Keratinocyte (primary cell): ENCODE data around the gene SMAD6. TPM values are rescaled to one million over a fixed set of nuclear protein-coding genes. Genes with fewer than 3 reads are reported as not detected.

Experiments
- DNase-seq: peaks from one replicate; pipeline ENCODE4 v3.0.0-alpha.2; 2011; ENCODE audit warnings: low read depth, missing footprints, low spot score
- FAIRE-seq: peaks from 2 replicates; lab custom pipeline; 2011; peaks lifted over from hg19 to GRCh38; lab: Jason Lieb, UNC
- H2AFZ ChIP-seq: 2 replicates; pipeline ENCODE4 v1.6.0; 2012; ENCODE audit warnings: low read length, control low read depth, inconsistent platforms; ENCODE audit not compliant: control insufficient read depth
- H3K27ac ChIP-seq: 2 replicates; pipeline ENCODE4 v1.5.1; 2011; ENCODE audit warnings: low read length; ENCODE audit not compliant: control insufficient read depth, insufficient read depth
- H3K27me3 ChIP-seq: 3 replicates; pipeline ENCODE4 v1.6.0; 2011; ENCODE audit warnings: low read length; ENCODE audit not compliant: control insufficient read depth, insufficient read depth; ENCODE audit errors: extremely low read depth
- H3K36me3 ChIP-seq, 2 experiments: 2 replicates in 1 of 2; 3 replicates in 1 of 2; pipeline ENCODE4 v1.5.1; 2011; ENCODE audit warnings: low read length in 2 of 2, mild to moderate bottlenecking in 1 of 2; ENCODE audit not compliant: control insufficient read depth in 2 of 2, insufficient read depth in 2 of 2; ENCODE audit errors: extremely low read depth in 1 of 2
- H3K4me1 ChIP-seq: 3 replicates; pipeline ENCODE4 v1.5.1; 2011; ENCODE audit warnings: low read length; ENCODE audit not compliant: control insufficient read depth, insufficient read depth; ENCODE audit errors: extremely low read depth
- H3K4me2 ChIP-seq: 3 replicates; pipeline ENCODE4 v1.6.0; 2011; ENCODE audit warnings: low read depth, low read length; ENCODE audit not compliant: control insufficient read depth, insufficient read depth; ENCODE audit errors: extremely low read depth
- H3K4me3 ChIP-seq, 3 experiments: fragments of 200-600 bp in 1 of 3; sonication (generic) in 1 of 3; 2 replicates in 2 of 3; 3 replicates in 1 of 3; pipeline ENCODE4 v1.5.1; 2011 to 2016; ENCODE audit warnings: low read length in 3 of 3, mild to moderate bottlenecking in 3 of 3, control low read depth in 2 of 3, inconsistent platforms in 1 of 3, low read depth in 1 of 3, mixed read lengths in 1 of 3, mixed run types in 1 of 3, moderate library complexity in 1 of 3; ENCODE audit not compliant: control insufficient read depth in 2 of 3, insufficient read depth in 2 of 3; ENCODE audit errors: extremely low read depth in 1 of 3
- H3K79me2 ChIP-seq: 2 replicates; pipeline ENCODE4 v1.6.0; 2012; ENCODE audit warnings: low read length; ENCODE audit not compliant: control insufficient read depth, insufficient read depth
- H3K9ac ChIP-seq: 3 replicates; pipeline ENCODE4 v1.6.0; 2011; ENCODE audit warnings: low read length; ENCODE audit not compliant: control insufficient read depth, insufficient read depth; ENCODE audit errors: extremely low read depth
- H3K9me1 ChIP-seq: 3 replicates; pipeline ENCODE4 v1.6.0; 2011; ENCODE audit warnings: low read length; ENCODE audit not compliant: control insufficient read depth, insufficient read depth; ENCODE audit errors: extremely low read depth
- H3K9me3 ChIP-seq: 2 replicates; pipeline ENCODE4 v1.5.1; 2012; ENCODE audit warnings: low read depth, low read length; ENCODE audit not compliant: control insufficient read depth
- H4K20me1 ChIP-seq: 3 replicates; pipeline ENCODE4 v1.6.0; 2011; ENCODE audit warnings: low read length; ENCODE audit not compliant: control insufficient read depth, insufficient read depth; ENCODE audit errors: extremely low read depth
- EZH2 ChIP-seq: IDR thresholded peaks from one replicate; pipeline ENCODE4 v1.6.1; 2012; ENCODE audit warnings: inconsistent platforms, mild to moderate bottlenecking, low read length, moderate library complexity
- dilution Hi-C: fragments of 300-500 bp; cut with MboI; formaldehyde crosslinking; loops from one replicate; pipeline ENCODE4 v1.7.0; 2020; ENCODE audit warnings: low sequenced_read_pairs; ENCODE audit not compliant: extremely low pct_ligation_motif_present
- polyA plus RNA-seq, 5 experiments: library from polyadenylated mRNA; depleted of rRNA in 3 of 5; stranded (reverse) in 3 of 5; stranded (forward) in 1 of 5; unstranded in 1 of 5; fragments of >200 nt; gene quantifications; 1 replicate in 1 of 5; 2 replicates in 3 of 5; 3 replicates in 1 of 5; pipeline versions ENCODE4 v1.2.1 to v1.2.3, GENCODE V29; 2011 to 2012; ENCODE audit warnings: missing spikeins in 2 of 5, low read depth in 1 of 5, low replicate concordance in 1 of 5
- TF ChIP-seq, protein P1 (sequence below), 3 experiments: IDR thresholded peaks in 1 of 3; conservative IDR thresholded peaks in 1 of 3; optimal IDR thresholded peaks in 1 of 3; 2 replicates in 2 of 3; 3 replicates in 1 of 3; pipeline versions ENCODE3 to v1.5.1; 2011; ENCODE audit warnings: low read length in 3 of 3, mild to moderate bottlenecking in 3 of 3, moderate library complexity in 2 of 3, control low read depth in 1 of 3, inconsistent platforms in 1 of 3; ENCODE audit not compliant: insufficient read depth in 2 of 3; ENCODE audit errors: extremely low read depth in 1 of 3

The SMAD6 gene
- polyA plus RNA-seq, 1 donor (not counting 4 experiments of a cell fraction or from before 2014, with no cell fraction given): 0.03 TPM

DNA sequence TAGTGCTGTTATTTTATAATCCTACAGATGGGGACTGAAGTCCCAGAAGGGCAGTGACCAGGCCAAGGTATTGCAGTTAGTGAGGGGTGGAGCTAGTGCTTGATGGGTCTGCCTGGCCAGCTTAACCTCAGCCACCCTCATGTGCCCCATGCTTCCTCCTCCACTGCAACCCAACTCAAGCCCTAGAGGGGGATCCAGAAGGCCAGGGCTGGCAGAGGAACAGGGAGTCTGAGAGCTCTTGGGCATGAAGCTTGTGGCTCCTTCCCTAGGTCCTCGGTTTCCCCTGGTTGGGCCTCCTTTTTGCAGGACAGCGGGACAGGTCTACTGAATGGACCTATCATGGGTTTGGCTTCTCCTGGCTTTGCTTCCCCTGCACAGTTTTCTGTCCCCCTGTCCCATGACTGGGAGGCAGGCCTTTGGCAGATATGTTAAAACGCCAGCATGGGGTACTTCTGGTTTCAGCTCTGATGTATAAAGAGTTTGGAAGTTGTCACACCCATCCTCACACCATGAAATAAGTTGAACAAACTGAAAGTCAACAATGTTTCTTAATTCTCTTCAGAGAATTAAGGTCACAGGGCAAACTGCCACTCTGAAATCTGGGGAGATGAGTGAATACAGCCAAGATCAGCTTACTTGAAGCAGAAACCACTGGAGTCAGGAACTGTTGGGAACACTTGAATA, 103.3 kb downstream of the SMAD6 start:
- FAIRE-seq (no peak), DNase-seq (no peak)
- no peaks in the 10 kb centered on the region for H3K9me3 ChIP-seq
- dilution Hi-C loops: no loop called here
- H3K4me3 ChIP-seq: no peak overlapping the region
- no peak overlapping the region for H3K27ac ChIP-seq
- H3K79me2 ChIP-seq: no peaks in the 10 kb centered on the region
- no peak overlapping the region for H3K9ac ChIP-seq
- H3K9me1 ChIP-seq: no peaks in the 10 kb centered on the region
- no peaks in the 10 kb centered on the region for H3K27me3 ChIP-seq
- H3K36me3 ChIP-seq: no peaks in the 10 kb centered on the region
- H4K20me1 ChIP-seq: no peaks in the 10 kb centered on the region
- peaks cover 19% of the 10 kb centered on the region for H3K4me1 ChIP-seq
- H2AFZ ChIP-seq: no peak overlapping the region
- H3K4me2 ChIP-seq: no peak overlapping the region
- no peak for TF ChIP-seq EZH2
- TF ChIP-seq, protein P1, sequence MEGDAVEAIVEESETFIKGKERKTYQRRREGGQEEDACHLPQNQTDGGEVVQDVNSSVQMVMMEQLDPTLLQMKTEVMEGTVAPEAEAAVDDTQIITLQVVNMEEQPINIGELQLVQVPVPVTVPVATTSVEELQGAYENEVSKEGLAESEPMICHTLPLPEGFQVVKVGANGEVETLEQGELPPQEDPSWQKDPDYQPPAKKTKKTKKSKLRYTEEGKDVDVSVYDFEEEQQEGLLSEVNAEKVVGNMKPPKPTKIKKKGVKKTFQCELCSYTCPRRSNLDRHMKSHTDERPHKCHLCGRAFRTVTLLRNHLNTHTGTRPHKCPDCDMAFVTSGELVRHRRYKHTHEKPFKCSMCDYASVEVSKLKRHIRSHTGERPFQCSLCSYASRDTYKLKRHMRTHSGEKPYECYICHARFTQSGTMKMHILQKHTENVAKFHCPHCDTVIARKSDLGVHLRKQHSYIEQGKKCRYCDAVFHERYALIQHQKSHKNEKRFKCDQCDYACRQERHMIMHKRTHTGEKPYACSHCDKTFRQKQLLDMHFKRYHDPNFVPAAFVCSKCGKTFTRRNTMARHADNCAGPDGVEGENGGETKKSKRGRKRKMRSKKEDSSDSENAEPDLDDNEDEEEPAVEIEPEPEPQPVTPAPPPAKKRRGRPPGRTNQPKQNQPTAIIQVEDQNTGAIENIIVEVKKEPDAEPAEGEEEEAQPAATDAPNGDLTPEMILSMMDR (optimal IDR thresholded peaks at IDR 0.05 in 1 of 3, IDR thresholded peaks at IDR 0.05 in 1 of 3, conservative IDR thresholded peaks at IDR 0.05 in 1 of 3; ENCODE audit: extremely low read depth in 1 of 3, insufficient read depth in 2 of 3, low read length in 3 of 3): no peak

DNA sequence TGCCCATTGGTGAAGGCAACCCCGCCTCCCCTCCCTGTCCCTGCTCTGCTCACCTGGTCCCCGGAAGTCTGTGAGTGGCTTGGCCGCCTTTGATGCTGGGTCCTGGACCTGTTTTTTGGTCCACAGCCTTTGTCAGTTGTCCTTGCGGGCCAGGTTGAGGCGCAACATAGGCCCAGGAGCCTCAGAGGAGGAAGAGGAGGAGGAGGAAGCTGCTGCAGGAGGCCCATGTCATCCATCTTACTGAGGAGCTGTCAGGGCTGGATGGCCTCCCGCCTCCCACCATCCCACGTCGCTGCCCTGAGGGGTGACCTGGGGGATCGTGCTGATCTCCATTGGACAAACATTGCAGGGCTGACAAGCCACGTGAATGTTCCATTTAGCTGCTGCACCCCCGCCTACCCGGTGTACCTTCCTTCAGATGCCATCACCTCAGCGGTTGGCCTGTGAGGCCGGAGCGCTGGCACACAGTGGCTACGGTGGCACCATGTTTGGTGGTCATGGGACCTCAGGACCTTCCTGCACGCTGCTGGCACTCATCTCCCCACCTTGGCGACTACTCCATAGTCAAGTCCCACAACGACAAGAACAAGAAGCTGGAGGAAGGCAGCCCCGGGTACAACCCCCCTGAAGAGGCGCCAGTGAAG, 106.3 kb downstream of the SMAD6 start:
- dilution Hi-C loops: no loop called here
- Histone ChIP-seq H3K27ac (no peak overlapping the region), H3K9ac (no peak overlapping the region)

More for the DNA sequence above, 106.3 kb downstream of the SMAD6 start:
- FAIRE-seq: no peak
- Histone ChIP-seq H3K4me3 (no peak overlapping the region), H3K9me3 (no peaks in the 10 kb centered on the region), H4K20me1 (no peaks in the 10 kb centered on the region), H3K27me3 (no peaks in the 10 kb centered on the region), H3K4me2 (no peak overlapping the region), H3K36me3 (no peaks in the 10 kb centered on the region), H3K9me1 (no peaks in the 10 kb centered on the region), H2AFZ (no peak overlapping the region), H3K79me2 (no peaks in the 10 kb centered on the region), H3K4me1 (peaks cover 4% of the 10 kb centered on the region)
- TF ChIP-seq EZH2: no peak
- TF ChIP-seq, protein P1 (optimal IDR thresholded peaks at IDR 0.05 in 1 of 3, IDR thresholded peaks at IDR 0.05 in 1 of 3, conservative IDR thresholded peaks at IDR 0.05 in 1 of 3; ENCODE audit: extremely low read depth in 1 of 3, insufficient read depth in 2 of 3, low read length in 3 of 3): no peak
- DNase-seq: no peak
